Measurements from ENCODE around the gene HNRNPK. TPM values are rescaled to one million over a fixed set of nuclear protein-coding genes. Genes with fewer than 3 reads are reported as not detected.

Gene HNRNPK
- total RNA-seq, 1 experiment from 2014 or later, result 583 TPM

- Histone ChIP-seq H3K4me2 (ENCODE audit: low read length) (peak overlapping the region; percentile 41; the same call in 1 of the 2 replicates), H3K27ac (ENCODE audit: low read length) (no peak overlapping the region), H3K27me3 (ENCODE audit: low read length) (no peaks in the 10 kb centered on the region), H3K4me3 (ENCODE audit: low read length) (no peak overlapping the region), H3K4me1 (ENCODE audit: insufficient read depth, low read length) (peaks cover 20% of the 10 kb centered on the region), H3K79me2 (ENCODE audit: low read length) (no peaks in the 10 kb centered on the region), H2AFZ (ENCODE audit: low read length) (no peak overlapping the region), H3K9me3 (ENCODE audit: low read length) (no peaks in the 10 kb centered on the region), H4K20me1 (ENCODE audit: low read length) (no peaks in the 10 kb centered on the region), H3K9me2 (replicated peaks; ENCODE audit: low read length) (no peaks in the 10 kb centered on the region), H3F3A (ENCODE audit: low read length, unreplicated experiment) (peaks cover 5% of the 10 kb centered on the region), H3K9ac (ENCODE audit: low read length) (no peak overlapping the region), H3K36me3 (ENCODE audit: low read depth, low read length) (no peaks in the 10 kb centered on the region)
- DNase-seq, result peak; percentile 63
- BruUV-seq (replicated peaks), result no TSS peak
- ChIA-PET POLR2A (ENCODE audit: unreplicated experiment) (interaction anchor here (0.6 to 0.7 kb wide), 2 partner anchors 15 to 27 kb away, joined by 4 to 7 read pairs; no protein-coding TSS in a partner anchor), CTCF (no interaction called here)
- peak; percentile 56 for ATAC-seq
- intact Hi-C loops (cut with micrococcal nuclease), result loop anchor here (2.0 to 5.0 kb wide), 2 partner anchors 15 to 47 kb away; partner anchors contain the start of genes HNRNPK, KIF27 and RMI1
- TF ChIP-seq EZH2 (IDR thresholded peaks at IDR 0.05; ENCODE audit: low read length, unreplicated experiment) (no peak), EZH2phosphoT487 (IDR thresholded peaks at IDR 0.05; ENCODE audit: borderline replicate concordance, low read length) (no peak)
- TF ChIP-seq, protein P1, sequence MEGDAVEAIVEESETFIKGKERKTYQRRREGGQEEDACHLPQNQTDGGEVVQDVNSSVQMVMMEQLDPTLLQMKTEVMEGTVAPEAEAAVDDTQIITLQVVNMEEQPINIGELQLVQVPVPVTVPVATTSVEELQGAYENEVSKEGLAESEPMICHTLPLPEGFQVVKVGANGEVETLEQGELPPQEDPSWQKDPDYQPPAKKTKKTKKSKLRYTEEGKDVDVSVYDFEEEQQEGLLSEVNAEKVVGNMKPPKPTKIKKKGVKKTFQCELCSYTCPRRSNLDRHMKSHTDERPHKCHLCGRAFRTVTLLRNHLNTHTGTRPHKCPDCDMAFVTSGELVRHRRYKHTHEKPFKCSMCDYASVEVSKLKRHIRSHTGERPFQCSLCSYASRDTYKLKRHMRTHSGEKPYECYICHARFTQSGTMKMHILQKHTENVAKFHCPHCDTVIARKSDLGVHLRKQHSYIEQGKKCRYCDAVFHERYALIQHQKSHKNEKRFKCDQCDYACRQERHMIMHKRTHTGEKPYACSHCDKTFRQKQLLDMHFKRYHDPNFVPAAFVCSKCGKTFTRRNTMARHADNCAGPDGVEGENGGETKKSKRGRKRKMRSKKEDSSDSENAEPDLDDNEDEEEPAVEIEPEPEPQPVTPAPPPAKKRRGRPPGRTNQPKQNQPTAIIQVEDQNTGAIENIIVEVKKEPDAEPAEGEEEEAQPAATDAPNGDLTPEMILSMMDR (conservative IDR thresholded peaks at IDR 0.05; ENCODE audit: low read depth, low read length), result no peak
These were observed 44.6 kb downstream of the HNRNPK start for GRCh38 chr9:83935276-83935935.

DNA sequence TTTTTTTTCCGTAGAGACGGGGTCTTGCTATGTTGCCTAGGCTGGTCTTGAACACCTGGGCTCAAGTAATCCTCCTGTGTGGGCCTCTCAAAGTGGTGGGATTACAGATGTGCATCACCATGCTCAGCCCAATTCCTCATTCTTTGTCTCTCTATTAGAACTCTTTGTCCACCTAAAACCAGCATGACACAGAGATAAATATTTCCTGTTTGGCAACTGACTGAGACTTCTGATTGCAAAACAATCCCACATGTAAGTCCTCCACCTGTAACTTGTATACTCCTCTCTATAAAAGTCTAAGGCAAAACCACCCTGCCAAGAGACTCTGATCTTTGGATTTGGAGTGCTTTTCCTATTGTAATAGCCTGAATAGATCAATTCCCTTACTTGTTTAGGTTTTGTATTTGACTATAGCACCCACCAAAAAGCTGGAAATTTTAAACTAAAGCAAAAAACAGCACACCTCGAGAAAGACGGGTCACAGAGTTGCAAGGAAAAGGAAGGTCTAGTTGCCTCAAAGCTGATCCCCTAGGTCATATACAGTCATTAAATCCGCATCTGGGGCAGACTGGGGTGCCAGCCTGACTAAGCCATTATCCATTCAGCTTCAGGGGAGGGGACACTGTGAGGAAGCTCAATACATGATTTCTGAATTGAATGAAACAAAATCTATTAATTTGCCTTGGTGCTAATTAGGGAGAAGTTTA lies 45.3 kb downstream of the HNRNPK start:
- BruUV-seq (replicated peaks), result no TSS peak
- Histone ChIP-seq H3K79me2 (ENCODE audit: low read length) (no peaks in the 10 kb centered on the region), H3K9me3 (ENCODE audit: low read length) (no peaks in the 10 kb centered on the region), H3K9ac (ENCODE audit: low read length) (no peak overlapping the region), H3K36me3 (ENCODE audit: low read depth, low read length) (no peaks in the 10 kb centered on the region), H2AFZ (ENCODE audit: low read length) (no peak overlapping the region), H3K27me3 (ENCODE audit: low read length) (no peaks in the 10 kb centered on the region), H3K9me2 (replicated peaks; ENCODE audit: low read length) (no peaks in the 10 kb centered on the region), H3K4me1 (ENCODE audit: insufficient read depth, low read length) (peaks cover 20% of the 10 kb centered on the region), H3K4me3 (ENCODE audit: low read length) (no peak overlapping the region), H3K4me2 (ENCODE audit: low read length) (peak overlapping the region; percentile 41), H3K27ac (ENCODE audit: low read length) (no peak overlapping the region), H4K20me1 (ENCODE audit: low read length) (no peaks in the 10 kb centered on the region), H3F3A (ENCODE audit: low read length, unreplicated experiment) (peaks cover 5% of the 10 kb centered on the region)
- ChIA-PET POLR2A (ENCODE audit: unreplicated experiment) (interaction anchor here (0.6 to 0.7 kb wide), 2 partner anchors 14 to 27 kb away, joined by 4 to 7 read pairs; no protein-coding TSS in a partner anchor), CTCF (no interaction called here)
- intact Hi-C loops (cut with micrococcal nuclease), result loop anchor here (2.0 to 5.0 kb wide), 2 partner anchors 14 to 48 kb away; partner anchors contain the start of genes HNRNPK, KIF27 and RMI1
- TF ChIP-seq EZH2 (IDR thresholded peaks at IDR 0.05; ENCODE audit: low read length, unreplicated experiment) (no peak), EZH2phosphoT487 (IDR thresholded peaks at IDR 0.05; ENCODE audit: borderline replicate concordance, low read length) (no peak)
- TF ChIP-seq, protein P1 (conservative IDR thresholded peaks at IDR 0.05; ENCODE audit: low read depth, low read length), result no peak
- DNase-seq (peak; percentile 77), ATAC-seq (peak; percentile 73)

Data from PC-3 (cell line).